Osteoblast (primary cell): ENCODE results near the gene OR10A4. TPM values are rescaled to one million over a fixed set of nuclear protein-coding genes. Genes with fewer than 3 reads are reported as not detected.

Experiments
- DNase-seq: peaks from one replicate; pipeline ENCODE4 v3.0.0; 2011; ENCODE audit warnings: low spot score, mixed read lengths; ENCODE audit not compliant: insufficient read length; ENCODE audit errors: missing footprints
- H2AFZ ChIP-seq: 2 replicates; pipeline ENCODE4 v1.6.0; 2011; ENCODE audit warnings: mild to moderate bottlenecking, low read length
- H3K27ac ChIP-seq: 2 replicates; pipeline ENCODE4 v1.5.1; 2011; ENCODE audit warnings: mild to moderate bottlenecking, low read depth, low read length, moderate library complexity
- H3K27me3 ChIP-seq: 2 replicates; pipeline ENCODE4 v1.6.0; 2012; ENCODE audit warnings: mild to moderate bottlenecking, control low read depth, inconsistent platforms, low read length, moderate library complexity; ENCODE audit not compliant: insufficient read depth
- H3K36me3 ChIP-seq: 2 replicates; pipeline ENCODE4 v1.5.1; 2011; ENCODE audit warnings: mild to moderate bottlenecking, low read length, control low read depth, moderate library complexity; ENCODE audit not compliant: insufficient read depth
- H3K4me1 ChIP-seq: 2 replicates; pipeline ENCODE4 v1.5.1; 2011; ENCODE audit warnings: mild to moderate bottlenecking, low read length, control low read depth, moderate library complexity; ENCODE audit not compliant: insufficient read depth
- H3K4me2 ChIP-seq: 2 replicates; pipeline ENCODE4 v1.6.0; 2011; ENCODE audit warnings: mild to moderate bottlenecking, low read length; ENCODE audit not compliant: insufficient read depth
- H3K4me3 ChIP-seq: fragments of 200-600 bp; sonication (generic); 3 replicates; pipeline ENCODE4 v1.5.1; 2012; ENCODE audit warnings: mild to moderate bottlenecking, low read length, inconsistent platforms; ENCODE audit not compliant: insufficient read depth
- H3K79me2 ChIP-seq: 2 replicates; pipeline ENCODE4 v1.6.0; 2012; ENCODE audit warnings: mild to moderate bottlenecking, low read length, control low read depth, inconsistent platforms; ENCODE audit not compliant: insufficient read depth
- H3K9me3 ChIP-seq: 2 replicates; pipeline ENCODE4 v1.5.1; 2011; ENCODE audit warnings: low read depth, low read length, control low read depth
- H4K20me1 ChIP-seq: 2 replicates; pipeline ENCODE4 v1.6.0; 2012; ENCODE audit warnings: mild to moderate bottlenecking, low read length, control low read depth; ENCODE audit not compliant: insufficient read depth
- CTCF ChIP-seq: IDR thresholded peaks from 2 replicates; pipeline ENCODE4 v1.5.1; 2011; ENCODE audit warnings: mild to moderate bottlenecking, low read depth, low read length, moderate library complexity; ENCODE audit errors: extremely low read depth
- total RNA-seq: library from RNA; depleted of rRNA; stranded (reverse); fragments of >200 nt; gene quantifications from 2 replicates; pipeline ENCODE4 v1.2.3, GENCODE V29; 2012

OR10A4 gene
- total RNA-seq, 1 donor, result not detected

DNA sequence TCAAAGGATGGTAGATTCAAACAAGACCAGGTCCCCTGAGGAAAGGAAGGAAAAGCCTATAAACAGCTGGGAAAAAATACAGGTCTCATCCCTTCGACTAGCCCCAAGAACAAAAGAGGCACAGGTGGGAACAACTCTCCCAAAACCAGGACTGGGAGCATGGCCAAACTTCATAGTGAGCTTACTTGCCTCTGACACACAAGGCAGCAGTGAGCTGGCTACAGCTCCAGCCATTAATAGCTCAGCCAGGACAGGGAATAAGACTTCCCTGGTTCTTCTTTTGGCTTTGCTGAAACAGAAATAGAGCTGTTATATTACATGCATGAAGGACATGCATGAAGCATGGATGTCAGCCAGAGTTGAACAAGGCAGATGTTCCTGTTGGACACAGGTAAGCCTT is 13.5 kb upstream of the OR10A4 start, which contains the start of gene OR10A2:
Gene OR10A2, plus strand, starts transcription at position 97 of the 400 bp plus-strand sequence. CDS start 6,698 bp downstream, outside the sequence.
- H3K36me3 ChIP-seq, result no peaks in the 10 kb centered on the region
- H3K4me2 ChIP-seq, result no peak within 1 kb of the TSS
- no peak for TF ChIP-seq CTCF
- H3K4me3 ChIP-seq, result no peak within 1 kb of the TSS
- no peaks in the 10 kb centered on the region for H3K9me3 ChIP-seq
- no peak for DNase-seq
- H3K79me2 ChIP-seq, result no peaks in the 10 kb centered on the region
- H3K27ac ChIP-seq, result no peak within 1 kb of the TSS
- H2AFZ ChIP-seq, result no peak within 1 kb of the TSS
- no peaks in the 10 kb centered on the region for H4K20me1 ChIP-seq
- no peaks in the 10 kb centered on the region for H3K4me1 ChIP-seq
- H3K27me3 ChIP-seq, result no peaks in the 10 kb centered on the region

DNA sequence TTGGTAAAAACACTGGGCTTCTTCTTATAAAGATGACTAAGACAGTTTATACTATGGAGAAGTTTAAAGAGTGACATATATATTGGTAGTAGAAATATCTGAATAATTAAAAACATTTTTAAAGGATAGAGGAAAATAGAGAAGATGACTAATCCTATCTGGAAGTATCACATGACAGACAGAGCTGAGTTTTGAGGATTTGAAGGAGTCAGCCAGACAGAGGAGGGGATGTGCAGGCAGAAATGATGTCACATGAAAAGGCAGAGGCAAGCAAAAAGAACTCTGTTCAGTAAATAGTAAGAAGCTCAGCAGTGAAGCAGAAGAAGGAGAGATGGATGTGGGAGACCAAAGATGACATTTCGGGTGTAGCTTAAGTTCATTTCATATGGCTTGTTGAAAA is 12.0 kb upstream of the OR10A4 start:
- Histone ChIP-seq H2AFZ (no peak overlapping the region), H3K36me3 (no peaks in the 10 kb centered on the region), H3K79me2 (no peaks in the 10 kb centered on the region), H3K9me3 (no peaks in the 10 kb centered on the region), H3K4me1 (no peaks in the 10 kb centered on the region), H3K27me3 (no peaks in the 10 kb centered on the region), H3K4me3 (no peak overlapping the region), H3K4me2 (no peak overlapping the region), H4K20me1 (no peaks in the 10 kb centered on the region), H3K27ac (no peak overlapping the region)
- TF ChIP-seq CTCF, result no peak
- DNase-seq, result peak; percentile 13

- no peak for TF ChIP-seq CTCF
- Histone ChIP-seq H3K4me3 (no peak overlapping the region), H3K4me1 (no peaks in the 10 kb centered on the region), H2AFZ (no peak overlapping the region), H3K27me3 (no peaks in the 10 kb centered on the region), H3K79me2 (no peaks in the 10 kb centered on the region), H3K27ac (no peak overlapping the region), H3K9me3 (no peaks in the 10 kb centered on the region), H4K20me1 (no peaks in the 10 kb centered on the region), H3K36me3 (no peaks in the 10 kb centered on the region), H3K4me2 (no peak overlapping the region)
- no peak for DNase-seq
Observed at GRCh38 chr11:6871278-6871677, 5.1 kb upstream of the OR10A4 start.

DNA sequence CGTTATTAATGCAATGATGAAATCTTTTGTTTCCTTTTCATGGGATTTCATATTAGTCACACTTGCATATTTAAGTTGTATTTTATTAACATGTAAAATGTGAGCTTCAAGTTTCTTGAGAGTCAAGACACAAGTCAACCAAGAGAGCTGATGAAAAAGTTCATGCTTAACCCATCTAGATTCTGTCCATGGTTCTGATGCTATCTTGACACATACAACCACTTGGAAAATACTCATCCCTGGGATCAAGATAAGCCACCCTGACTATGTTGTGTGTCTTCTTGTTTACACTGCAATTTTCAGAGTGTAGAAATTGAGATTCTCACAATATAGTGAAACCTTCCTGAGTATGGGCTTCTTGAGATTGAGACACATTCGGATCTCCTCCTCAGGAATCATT is 664 bp upstream of the OR10A4 start:
- TF ChIP-seq CTCF, result no peak
- Histone ChIP-seq H4K20me1 (no peaks in the 10 kb centered on the region), H2AFZ (no peak overlapping the region), H3K27ac (no peak overlapping the region), H3K4me2 (no peak overlapping the region), H3K36me3 (no peaks in the 10 kb centered on the region), H3K4me3 (no peak overlapping the region), H3K9me3 (no peaks in the 10 kb centered on the region), H3K4me1 (no peaks in the 10 kb centered on the region), H3K79me2 (no peaks in the 10 kb centered on the region), H3K27me3 (no peaks in the 10 kb centered on the region)
- DNase-seq, result no peak
